GM23338 (cell line): Measurements from ENCODE around the gene KCNK3. TPM values are rescaled to one million over a fixed set of nuclear protein-coding genes. Genes with fewer than 3 reads are reported as not detected.
A peak's percentile ranks its signal among the peaks of the same experiment; 100 is the strongest.

Experiments
- ATAC-seq: fragments of 200-7000 bp; cut with Tn5 transposase; 3 replicates; pipeline ENCODE4 v1.9.1; 2020
- DNase-seq: peaks from one replicate; pipeline ENCODE4 v3.0.0-alpha.2; 2015; ENCODE audit warnings: low spot score
- H2AFZ ChIP-seq: fragments of 200-600 bp; sonication (generic); 2 replicates; pipeline ENCODE4 v1.8.0; 2016; ENCODE audit warnings: antibody characterized with exemption, mild to moderate bottlenecking, moderate library complexity
- H3F3A ChIP-seq: fragments of 200-600 bp; sonication (generic); replicated peaks from 2 replicates; pipeline ENCODE4 v1.8.0; 2017; ENCODE audit warnings: antibody characterized with exemption, mixed run types, low read depth
- H3K27ac ChIP-seq: fragments of 200-600 bp; sonication (generic); 2 replicates; pipeline ENCODE4 v1.6.1; 2016; ENCODE audit warnings: low read depth
- H3K27me3 ChIP-seq: fragments of 200-600 bp; sonication (generic); 2 replicates; pipeline ENCODE4 v1.8.0; 2016; ENCODE audit warnings: mild to moderate bottlenecking, mixed run types, moderate library complexity; ENCODE audit not compliant: insufficient read depth
- H3K36me3 ChIP-seq: fragments of 200-600 bp; sonication (generic); 2 replicates; pipeline ENCODE4 v1.8.0; 2016; ENCODE audit warnings: mild to moderate bottlenecking; ENCODE audit not compliant: insufficient read depth
- H3K4me1 ChIP-seq: fragments of 200-600 bp; sonication (generic); 2 replicates; pipeline ENCODE4 v1.8.0; 2016; ENCODE audit warnings: mild to moderate bottlenecking, moderate library complexity; ENCODE audit not compliant: insufficient read depth
- H3K4me2 ChIP-seq: fragments of 200-600 bp; sonication (generic); 2 replicates; pipeline ENCODE4 v1.7.1; 2017; ENCODE audit warnings: mixed run types
- H3K4me3 ChIP-seq: fragments of 200-600 bp; sonication (generic); 2 replicates; pipeline ENCODE4 v1.6.1; 2016; ENCODE audit warnings: mixed run types
- H3K79me2 ChIP-seq: fragments of 200-600 bp; sonication (generic); replicated peaks from 2 replicates; pipeline ENCODE4 v1.8.0; 2017; ENCODE audit warnings: mild to moderate bottlenecking; ENCODE audit not compliant: insufficient read depth
- H3K9me2 ChIP-seq: fragments of 200-600 bp; sonication (generic); 2 replicates; pipeline ENCODE4 v1.8.0; 2017; ENCODE audit not compliant: insufficient read depth
- H4K20me1 ChIP-seq: fragments of 200-600 bp; sonication (generic); replicated peaks from 2 replicates; pipeline ENCODE4 v1.8.0; 2017; ENCODE audit warnings: mild to moderate bottlenecking; ENCODE audit not compliant: insufficient read depth
- H3K27ac Mint-ChIP-seq: 2 replicates; pipeline ENCODE4 v1.8.0; 2020; ENCODE audit warnings: inconsistent platforms, mild to moderate bottlenecking, moderate library complexity, mixed read lengths
- H3K27me3 Mint-ChIP-seq: 3 replicates; pipeline ENCODE4 v1.8.0; 2022; ENCODE audit warnings: low read depth, mild to moderate bottlenecking, moderate library complexity, mixed read lengths, inconsistent platforms; ENCODE audit not compliant: insufficient read depth, poor library complexity
- H3K36me3 Mint-ChIP-seq: 3 replicates; pipeline ENCODE4 v1.8.0; 2021; ENCODE audit warnings: low read depth, mild to moderate bottlenecking, inconsistent platforms, moderate library complexity, mixed read lengths
- H3K4me1 Mint-ChIP-seq: 3 replicates; pipeline ENCODE4 v1.8.0; 2020; ENCODE audit warnings: mild to moderate bottlenecking, inconsistent platforms, mixed read lengths
- H3K4me3 Mint-ChIP-seq: 3 replicates; pipeline ENCODE4 v1.8.0; 2021; ENCODE audit warnings: moderate library complexity, mild to moderate bottlenecking, inconsistent platforms, mixed read lengths
- H3K9me3 Mint-ChIP-seq: 3 replicates; pipeline ENCODE4 v1.8.0; 2020; ENCODE audit warnings: moderate library complexity, mild to moderate bottlenecking, inconsistent platforms, mixed read lengths
- EZH2phosphoT487 ChIP-seq: fragments of 200-600 bp; sonication (generic); IDR thresholded peaks from one replicate; pipeline ENCODE4 v1.8.1; 2018; ENCODE audit warnings: antibody characterized with exemption; ENCODE audit not compliant: unreplicated experiment
- JUNB ChIP-seq: IDR thresholded peaks from one replicate; pipeline ENCODE4 v1.6.1; 2016; ENCODE audit warnings: antibody characterized with exemption; ENCODE audit not compliant: unreplicated experiment
- REST ChIP-seq: IDR thresholded peaks from one replicate; pipeline ENCODE4 v1.6.1; 2018; ENCODE audit warnings: antibody characterized with exemption; ENCODE audit not compliant: unreplicated experiment
- STAT1 ChIP-seq: IDR thresholded peaks from one replicate; pipeline ENCODE4 v1.6.1; 2016; ENCODE audit warnings: antibody characterized with exemption; ENCODE audit not compliant: unreplicated experiment
- ZNF331 ChIP-seq: fragments of 250-450 bp; sonication (Bioruptor Pico); IDR thresholded peaks from 2 replicates; pipeline ENCODE4 v1.5.0; 2020; ENCODE audit warnings: low read depth, mild to moderate bottlenecking, moderate library complexity
- long read RNA-seq: library from polyadenylated mRNA; unstranded; transcript quantifications from one replicate; pipeline ENCODE4 v2.0.0, GENCODE V29; 2020; ENCODE audit not compliant: unreplicated experiment
- polyA plus RNA-seq: library from polyadenylated mRNA; unstranded; fragments of >200 nt; fragmentation: Nextera tagmentation; extraction: Ambion mirVana; gene quantifications from 2 replicates; pipeline ENCODE4 v1.2.1, GENCODE V29; 2016
- total RNA-seq: library from RNA; depleted of rRNA; stranded (reverse); fragments of >200 nt; shearing (Covaris generic); gene quantifications from 2 replicates; pipeline ENCODE4 v1.2.3, GENCODE V29; 2014; rRNA removed
- TF ChIP-seq, protein P1 (sequence below): fragments of 250-450 bp; sonication (Bioruptor Pico); IDR thresholded peaks from 2 replicates; pipeline ENCODE4 v1.5.0; 2020; ENCODE audit warnings: mild to moderate bottlenecking, moderate library complexity

The KCNK3 gene
- total RNA-seq, result 0.19 TPM in 1 of 2 replicates, not detected in the other
- polyA plus RNA-seq, result not detected in 2 replicates
- long read RNA-seq, result 0 reads

- Histone ChIP-seq H3K27ac (no peak within 1 kb of the TSS), H4K20me1 (peaks cover 2% of the 10 kb centered on the region), H3K4me3 (peak within 1 kb of the TSS; percentile 62), H2AFZ (peak within 1 kb of the TSS; percentile 95), H3F3A (peaks cover 6% of the 10 kb centered on the region; the same call in 1 of the 2 replicates), H3K36me3 (no peaks in the 10 kb centered on the region), H3K27me3 (peaks cover 46% of the 10 kb centered on the region), H3K9me2 (no peaks in the 10 kb centered on the region), H3K79me2 (no peaks in the 10 kb centered on the region), H3K4me1 (no peaks in the 10 kb centered on the region), H3K4me2 (peak within 1 kb of the TSS; percentile 84)
- Mint-ChIP-seq H3K4me1 (peaks cover 8% of the 10 kb centered on the region), H3K4me3 (peak within 1 kb of the TSS; percentile 66), H3K27ac (no peak within 1 kb of the TSS), H3K9me3 (no peaks in the 10 kb centered on the region; the same call in 2 of the 3 replicates), H3K36me3 (no peaks in the 10 kb centered on the region; the same call in 2 of the 3 replicates), H3K27me3 (peaks cover 48% of the 10 kb centered on the region)
- peak; percentile 83 for DNase-seq
- ATAC-seq, result peak; percentile 53
- TF ChIP-seq, protein P1, sequence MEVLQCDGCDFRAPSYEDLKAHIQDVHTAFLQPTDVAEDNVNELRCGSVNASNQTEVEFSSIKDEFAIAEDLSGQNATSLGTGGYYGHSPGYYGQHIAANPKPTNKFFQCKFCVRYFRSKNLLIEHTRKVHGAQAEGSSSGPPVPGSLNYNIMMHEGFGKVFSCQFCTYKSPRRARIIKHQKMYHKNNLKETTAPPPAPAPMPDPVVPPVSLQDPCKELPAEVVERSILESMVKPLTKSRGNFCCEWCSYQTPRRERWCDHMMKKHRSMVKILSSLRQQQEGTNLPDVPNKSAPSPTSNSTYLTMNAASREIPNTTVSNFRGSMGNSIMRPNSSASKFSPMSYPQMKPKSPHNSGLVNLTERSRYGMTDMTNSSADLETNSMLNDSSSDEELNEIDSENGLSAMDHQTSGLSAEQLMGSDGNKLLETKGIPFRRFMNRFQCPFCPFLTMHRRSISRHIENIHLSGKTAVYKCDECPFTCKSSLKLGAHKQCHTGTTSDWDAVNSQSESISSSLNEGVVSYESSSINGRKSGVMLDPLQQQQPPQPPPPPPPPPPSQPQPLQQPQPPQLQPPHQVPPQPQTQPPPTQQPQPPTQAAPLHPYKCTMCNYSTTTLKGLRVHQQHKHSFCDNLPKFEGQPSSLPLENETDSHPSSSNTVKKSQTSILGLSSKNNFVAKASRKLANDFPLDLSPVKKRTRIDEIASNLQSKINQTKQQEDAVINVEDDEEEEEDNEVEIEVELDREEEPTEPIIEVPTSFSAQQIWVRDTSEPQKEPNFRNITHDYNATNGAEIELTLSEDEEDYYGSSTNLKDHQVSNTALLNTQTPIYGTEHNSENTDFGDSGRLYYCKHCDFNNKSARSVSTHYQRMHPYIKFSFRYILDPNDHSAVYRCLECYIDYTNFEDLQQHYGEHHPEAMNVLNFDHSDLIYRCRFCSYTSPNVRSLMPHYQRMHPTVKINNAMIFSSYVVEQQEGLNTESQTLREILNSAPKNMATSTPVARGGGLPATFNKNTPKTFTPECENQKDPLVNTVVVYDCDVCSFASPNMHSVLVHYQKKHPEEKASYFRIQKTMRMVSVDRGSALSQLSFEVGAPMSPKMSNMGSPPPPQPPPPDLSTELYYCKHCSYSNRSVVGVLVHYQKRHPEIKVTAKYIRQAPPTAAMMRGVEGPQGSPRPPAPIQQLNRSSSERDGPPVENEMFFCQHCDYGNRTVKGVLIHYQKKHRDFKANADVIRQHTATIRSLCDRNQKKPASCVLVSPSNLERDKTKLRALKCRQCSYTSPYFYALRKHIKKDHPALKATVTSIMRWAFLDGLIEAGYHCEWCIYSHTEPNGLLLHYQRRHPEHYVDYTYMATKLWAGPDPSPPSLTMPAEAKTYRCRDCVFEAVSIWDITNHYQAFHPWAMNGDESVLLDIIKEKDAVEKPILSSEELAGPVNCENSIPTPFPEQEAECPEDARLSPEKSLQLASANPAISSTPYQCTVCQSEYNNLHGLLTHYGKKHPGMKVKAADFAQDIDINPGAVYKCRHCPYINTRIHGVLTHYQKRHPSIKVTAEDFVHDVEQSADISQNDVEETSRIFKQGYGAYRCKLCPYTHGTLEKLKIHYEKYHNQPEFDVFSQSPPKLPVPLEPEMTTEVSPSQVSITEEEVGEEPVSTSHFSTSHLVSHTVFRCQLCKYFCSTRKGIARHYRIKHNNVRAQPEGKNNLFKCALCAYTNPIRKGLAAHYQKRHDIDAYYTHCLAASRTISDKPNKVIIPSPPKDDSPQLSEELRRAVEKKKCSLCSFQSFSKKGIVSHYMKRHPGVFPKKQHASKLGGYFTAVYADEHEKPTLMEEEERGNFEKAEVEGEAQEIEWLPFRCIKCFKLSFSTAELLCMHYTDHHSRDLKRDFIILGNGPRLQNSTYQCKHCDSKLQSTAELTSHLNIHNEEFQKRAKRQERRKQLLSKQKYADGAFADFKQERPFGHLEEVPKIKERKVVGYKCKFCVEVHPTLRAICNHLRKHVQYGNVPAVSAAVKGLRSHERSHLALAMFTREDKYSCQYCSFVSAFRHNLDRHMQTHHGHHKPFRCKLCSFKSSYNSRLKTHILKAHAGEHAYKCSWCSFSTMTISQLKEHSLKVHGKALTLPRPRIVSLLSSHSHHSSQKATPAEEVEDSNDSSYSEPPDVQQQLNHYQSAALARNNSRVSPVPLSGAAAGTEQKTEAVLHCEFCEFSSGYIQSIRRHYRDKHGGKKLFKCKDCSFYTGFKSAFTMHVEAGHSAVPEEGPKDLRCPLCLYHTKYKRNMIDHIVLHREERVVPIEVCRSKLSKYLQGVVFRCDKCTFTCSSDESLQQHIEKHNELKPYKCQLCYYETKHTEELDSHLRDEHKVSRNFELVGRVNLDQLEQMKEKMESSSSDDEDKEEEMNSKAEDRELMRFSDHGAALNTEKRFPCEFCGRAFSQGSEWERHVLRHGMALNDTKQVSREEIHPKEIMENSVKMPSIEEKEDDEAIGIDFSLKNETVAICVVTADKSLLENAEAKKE (CRISPR knock-in tag), result no peak
- peak; percentile 63 for TF ChIP-seq REST
- TF ChIP-seq ZNF331 (CRISPR knock-in tag), result no peak
- no peak for TF ChIP-seq EZH2phosphoT487
- TF ChIP-seq STAT1, result no peak
- TF ChIP-seq JUNB, result no peak
Observed at GRCh38 chr2:26692279-26692896, at the start of gene KCNK3. Gene KCNK3, plus strand, starts transcription at chr2:26692722. Its CDS starts 154 bp downstream, at chr2:26692876.
